Measurements from ENCODE around the gene FHIP2A.
A peak's percentile ranks its signal among the peaks of the same experiment; 100 is the strongest.
"Not testable (repeated sequence)": the region's sequence is repeated elsewhere in the genome, so short reads cannot be mapped to it uniquely, and the experiment has no call there.

Gene FHIP2A

GRCh38 chr10:114821915-114822443, 399 bp downstream of the FHIP2A start:
- no peak for DNase-seq

- DNase-seq, result peak; percentile 57
Observed at GRCh38 chr10:114822444-114823076, 980 bp downstream of the FHIP2A start.

- DNase-seq, result no peak
Observed at GRCh38 chr10:114823077-114823463, 1.5 kb downstream of the FHIP2A start.

- peak; percentile 22 for DNase-seq
Observed at GRCh38 chr10:114824391-114824790, 2.8 kb downstream of the FHIP2A start.

- DNase-seq, result no peak
Observed at GRCh38 chr10:114825513-114826253, 4.1 kb downstream of the FHIP2A start.

GRCh38 chr10:114829160-114829909, 7.8 kb downstream of the FHIP2A start:
- no peak for DNase-seq

- no peak for DNase-seq
Observed at GRCh38 chr10:114831186-114831867, 9.7 kb downstream of the FHIP2A start.

GRCh38 chr10:114837690-114838089, 16.1 kb downstream of the FHIP2A start:
- DNase-seq, result no peak

- no peak for DNase-seq
Observed at GRCh38 chr10:114839901-114840300, 18.3 kb downstream of the FHIP2A start.

- DNase-seq, result no peak
Observed at GRCh38 chr10:114845978-114846693, 24.6 kb downstream of the FHIP2A start.

GRCh38 chr10:114847517-114847916, 25.9 kb downstream of the FHIP2A start:
- DNase-seq, result not testable (repeated sequence)

GRCh38 chr10:114849674-114850073, 28.1 kb downstream of the FHIP2A start:
- DNase-seq, result no peak

- DNase-seq, result no peak
Observed at GRCh38 chr10:114850126-114850525, 28.5 kb downstream of the FHIP2A start.

- no peak for DNase-seq
Observed at GRCh38 chr10:114851336-114851735, 29.8 kb downstream of the FHIP2A start.

- DNase-seq, result no peak
Observed at GRCh38 chr10:114852197-114852596, 30.6 kb downstream of the FHIP2A start.

- no peak for DNase-seq
Observed at GRCh38 chr10:114854906-114855305, 33.3 kb downstream of the FHIP2A start.

GRCh38 chr10:114855776-114856543, 34.4 kb downstream of the FHIP2A start:
- DNase-seq, result no peak

GRCh38 chr10:114856544-114857287, 35.1 kb downstream of the FHIP2A start:
- DNase-seq, result no peak

- DNase-seq, result not testable (repeated sequence)
Observed at GRCh38 chr10:114857288-114857565, 35.6 kb downstream of the FHIP2A start.

- no peak for DNase-seq
Observed at GRCh38 chr10:114857922-114858629, 36.5 kb downstream of the FHIP2A start.
